BE2C (cell line): ENCODE data around the gene ZNF646.
A peak's percentile ranks its signal among the peaks of the same experiment; 100 is the strongest.

Experiments used
- DNase-seq: peaks from one replicate; pipeline ENCODE4 v3.0.0-alpha.2; 2020
- H3K27me3 ChIP-seq: fragments of 250-450 bp; sonication (Bioruptor Pico); 2 replicates; pipeline ENCODE4 v1.5.1; 2020; ENCODE audit warnings: mild to moderate bottlenecking
- H3K36me3 ChIP-seq: fragments of 250-450 bp; sonication (Bioruptor Pico); 2 replicates; pipeline ENCODE4 v1.5.1; 2020; ENCODE audit warnings: mild to moderate bottlenecking
- H3K4me1 ChIP-seq: fragments of 250-450 bp; sonication (Bioruptor Pico); 2 replicates; pipeline ENCODE4 v1.5.1; 2020
- H3K4me3 ChIP-seq: 2 replicates; pipeline ENCODE4 v1.5.1; 2011; ENCODE audit warnings: low read depth, low read length
- H3K9me3 ChIP-seq: fragments of 250-450 bp; sonication (Bioruptor Pico); 2 replicates; pipeline ENCODE4 v1.5.1; 2020
- CTCF ChIP-seq: IDR thresholded peaks from 2 replicates; pipeline ENCODE4 v1.5.1; 2012; ENCODE audit warnings: mild to moderate bottlenecking, low read depth, low read length

The ZNF646 gene

GRCh38 chr16:31111881-31112466 lies 37.8 kb downstream of the ZNF646 start:
- H3K27me3 ChIP-seq: no peaks in the 10 kb centered on the region
- H3K36me3 ChIP-seq: peaks cover 34% of the 10 kb centered on the region
- TF ChIP-seq CTCF: no peak
- H3K4me3 ChIP-seq: no peak overlapping the region
- H3K9me3 ChIP-seq: no peaks in the 10 kb centered on the region
- H3K4me1 ChIP-seq: no peaks in the 10 kb centered on the region; the same call in 1 of the 2 replicates
- no peak for DNase-seq

- Histone ChIP-seq H3K36me3 (peaks cover 34% of the 10 kb centered on the region), H3K27me3 (no peaks in the 10 kb centered on the region), H3K4me1 (no peaks in the 10 kb centered on the region), H3K4me3 (no peak overlapping the region), H3K9me3 (no peaks in the 10 kb centered on the region)
- no peak for TF ChIP-seq CTCF
- DNase-seq: no peak
These were observed 38.5 kb downstream of the ZNF646 start for GRCh38 chr16:31112711-31113110.

- Histone ChIP-seq H3K4me3 (no peak overlapping the region), H3K36me3 (peaks cover 34% of the 10 kb centered on the region), H3K27me3 (no peaks in the 10 kb centered on the region), H3K9me3 (no peaks in the 10 kb centered on the region), H3K4me1 (no peaks in the 10 kb centered on the region)
- no peak for DNase-seq
- TF ChIP-seq CTCF: no peak
These were observed 39.2 kb downstream of the ZNF646 start for GRCh38 chr16:31113121-31114120.

GRCh38 chr16:31114468-31114867 lies 40.2 kb downstream of the ZNF646 start:
- Histone ChIP-seq H3K27me3 (no peaks in the 10 kb centered on the region), H3K4me3 (no peak overlapping the region), H3K9me3 (no peaks in the 10 kb centered on the region), H3K36me3 (peaks cover 36% of the 10 kb centered on the region), H3K4me1 (no peaks in the 10 kb centered on the region)
- no peak for DNase-seq
- TF ChIP-seq CTCF: no peak

- Histone ChIP-seq H3K4me3 (peak within 1 kb of the TSS; percentile 80), H3K9me3 (no peaks in the 10 kb centered on the region), H3K27me3 (no peaks in the 10 kb centered on the region), H3K36me3 (peaks cover 35% of the 10 kb centered on the region), H3K4me1 (no peaks in the 10 kb centered on the region)
- peak; percentile 99 for DNase-seq
- TF ChIP-seq CTCF: no peak
These were observed 43.4 kb downstream of the ZNF646 start, which contains the start of gene KAT8 for GRCh38 chr16:31117384-31118222. Gene KAT8, plus strand, starts transcription at chr16:31117664. Its CDS starts 18 bp downstream, at chr16:31117682.
